ENCODE results near the gene GAB2.
"Not testable (repeated sequence)": the region's sequence is repeated elsewhere in the genome, so short reads cannot be mapped to it uniquely, and the experiment has no call there.

Gene GAB2

DNA sequence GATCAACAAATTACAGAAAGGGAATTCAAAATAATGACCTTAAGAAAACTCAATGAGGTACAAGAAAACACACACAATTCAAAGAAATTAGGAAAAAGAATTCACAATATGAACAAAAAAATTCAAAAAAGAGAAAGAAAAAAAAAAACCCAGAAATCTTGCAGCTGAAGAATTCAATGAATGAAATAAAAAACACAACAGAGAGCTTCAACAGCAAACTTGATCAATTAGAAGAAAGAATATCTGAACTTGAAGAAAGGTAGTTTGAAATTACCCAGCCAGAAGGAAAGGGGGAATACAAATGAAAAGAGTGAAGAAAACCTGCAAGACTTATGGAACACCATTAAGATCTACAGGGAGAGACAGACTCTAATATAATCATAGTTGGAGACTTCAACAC lies 176.1 kb downstream of the GAB2 start:
- DNase-seq: no peak

DNA sequence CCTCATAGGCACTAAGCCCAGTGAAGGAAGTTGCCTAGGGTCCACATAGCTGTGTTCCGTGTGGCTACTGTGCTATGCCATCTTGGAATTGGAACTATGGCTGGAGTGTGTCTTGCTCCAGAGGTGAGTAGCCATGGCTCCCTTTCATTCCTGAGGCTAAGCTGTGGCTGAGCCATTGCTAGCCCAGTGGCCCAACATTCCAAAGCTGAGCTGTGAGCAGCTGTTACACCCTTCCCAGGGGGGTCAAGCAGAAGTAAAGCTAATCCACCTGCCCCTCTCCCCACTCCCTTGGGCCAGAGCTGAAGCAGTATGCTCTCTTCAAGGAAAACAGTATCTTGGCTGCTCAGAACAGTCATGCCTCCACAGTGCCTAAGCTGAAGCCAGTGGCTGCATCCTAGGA lies 177.8 kb downstream of the GAB2 start:
- no peak for DNase-seq

- DNase-seq: no peak
Measured at GRCh38 chr11:78237293-78238046, 180.2 kb downstream of the GAB2 start.

DNA sequence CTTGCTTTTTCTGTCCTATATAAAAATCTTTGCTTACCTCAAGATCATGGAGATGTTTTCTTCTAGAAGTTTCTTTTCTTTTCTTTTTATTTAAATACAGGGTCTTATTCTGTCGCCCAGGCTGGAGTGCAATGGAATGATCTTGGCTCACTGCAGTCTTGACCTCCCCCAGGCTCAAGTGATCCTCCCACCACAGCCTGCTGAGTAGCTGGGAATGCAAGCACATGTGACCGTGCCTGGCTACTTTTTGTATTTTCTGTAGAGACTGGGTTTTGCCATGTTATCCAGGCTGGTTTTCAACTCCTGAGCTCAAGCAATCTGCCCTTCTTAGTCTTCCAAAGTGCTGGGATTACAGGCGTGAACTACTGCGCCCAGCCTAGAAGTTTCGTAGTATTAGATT lies 183.6 kb downstream of the GAB2 start:
- DNase-seq: no peak

- DNase-seq: not testable (repeated sequence)
Measured at GRCh38 chr11:78233046-78233445, 184.6 kb downstream of the GAB2 start.

DNA sequence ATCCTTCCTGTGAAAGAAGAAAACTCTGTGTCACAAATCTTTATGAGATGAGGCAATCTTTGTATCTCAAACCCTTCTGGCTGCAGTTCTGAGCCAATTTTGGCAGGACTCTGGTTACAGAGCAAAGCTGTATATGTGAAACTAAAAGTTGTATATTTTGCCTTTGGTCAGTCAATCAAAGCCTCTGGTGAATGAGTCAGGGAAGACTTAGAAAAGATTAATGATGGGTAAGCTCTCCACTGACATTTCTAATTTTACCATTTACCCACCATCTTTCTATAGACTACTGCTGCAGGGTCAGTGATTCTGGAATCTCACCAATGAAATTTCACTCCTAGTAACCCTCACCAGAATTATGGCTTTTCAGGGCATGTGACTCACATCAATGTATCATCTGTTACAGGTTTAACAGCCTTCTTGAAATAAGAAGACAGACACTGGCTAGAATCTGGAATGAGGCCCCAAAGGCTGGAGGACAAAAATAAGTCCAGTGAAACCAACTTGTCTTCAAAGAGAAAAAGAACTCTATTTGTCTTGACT lies 185.6 kb downstream of the GAB2 start:
- no peak for DNase-seq

- DNase-seq: no peak
Measured at GRCh38 chr11:78230161-78230877, 187.3 kb downstream of the GAB2 start.

GRCh38 chr11:78229106-78229505 lies 188.5 kb downstream of the GAB2 start:
- no peak for DNase-seq

DNA sequence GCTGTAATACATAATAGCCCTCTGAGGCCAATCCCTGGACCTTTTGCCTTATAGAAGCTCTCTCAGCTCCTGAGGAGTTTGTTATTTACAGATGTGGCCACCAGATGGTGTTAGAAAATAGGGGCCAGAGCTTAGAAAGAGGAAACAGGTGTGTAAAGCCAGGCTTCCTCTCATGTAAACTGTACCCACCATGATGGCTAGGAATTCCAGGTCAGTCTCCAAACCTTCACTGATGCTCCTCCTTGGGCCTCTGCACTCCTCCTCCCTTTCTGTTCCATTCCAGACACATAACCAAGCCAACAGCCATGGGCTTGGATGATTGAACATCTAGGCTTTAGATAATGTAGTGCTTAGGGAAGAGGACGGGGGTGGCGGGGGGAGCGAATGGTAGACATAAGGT lies 189.2 kb downstream of the GAB2 start:
- peak in 2 of 6 experiments; percentile 5 to 16 for DNase-seq

DNA sequence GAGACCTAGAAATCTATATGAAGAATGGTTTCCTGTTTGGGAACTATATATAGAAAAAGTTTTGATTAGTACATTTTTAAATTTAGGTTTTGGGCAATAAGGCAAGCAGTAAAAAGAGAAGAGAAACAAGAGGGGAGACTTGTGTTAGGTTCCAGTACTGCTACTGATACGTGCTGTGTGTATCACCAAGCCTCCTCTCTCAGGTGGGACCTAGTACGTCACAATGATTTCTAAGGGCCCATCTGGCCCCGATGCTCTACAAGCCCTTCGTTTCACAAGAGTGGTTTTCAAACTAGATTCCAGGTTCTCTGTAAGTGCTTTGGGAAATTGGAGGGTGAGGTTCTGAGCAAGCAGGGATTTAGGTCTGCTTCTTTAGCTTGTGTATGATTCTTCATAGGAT lies 189.7 kb downstream of the GAB2 start:
- DNase-seq: no peak

DNA sequence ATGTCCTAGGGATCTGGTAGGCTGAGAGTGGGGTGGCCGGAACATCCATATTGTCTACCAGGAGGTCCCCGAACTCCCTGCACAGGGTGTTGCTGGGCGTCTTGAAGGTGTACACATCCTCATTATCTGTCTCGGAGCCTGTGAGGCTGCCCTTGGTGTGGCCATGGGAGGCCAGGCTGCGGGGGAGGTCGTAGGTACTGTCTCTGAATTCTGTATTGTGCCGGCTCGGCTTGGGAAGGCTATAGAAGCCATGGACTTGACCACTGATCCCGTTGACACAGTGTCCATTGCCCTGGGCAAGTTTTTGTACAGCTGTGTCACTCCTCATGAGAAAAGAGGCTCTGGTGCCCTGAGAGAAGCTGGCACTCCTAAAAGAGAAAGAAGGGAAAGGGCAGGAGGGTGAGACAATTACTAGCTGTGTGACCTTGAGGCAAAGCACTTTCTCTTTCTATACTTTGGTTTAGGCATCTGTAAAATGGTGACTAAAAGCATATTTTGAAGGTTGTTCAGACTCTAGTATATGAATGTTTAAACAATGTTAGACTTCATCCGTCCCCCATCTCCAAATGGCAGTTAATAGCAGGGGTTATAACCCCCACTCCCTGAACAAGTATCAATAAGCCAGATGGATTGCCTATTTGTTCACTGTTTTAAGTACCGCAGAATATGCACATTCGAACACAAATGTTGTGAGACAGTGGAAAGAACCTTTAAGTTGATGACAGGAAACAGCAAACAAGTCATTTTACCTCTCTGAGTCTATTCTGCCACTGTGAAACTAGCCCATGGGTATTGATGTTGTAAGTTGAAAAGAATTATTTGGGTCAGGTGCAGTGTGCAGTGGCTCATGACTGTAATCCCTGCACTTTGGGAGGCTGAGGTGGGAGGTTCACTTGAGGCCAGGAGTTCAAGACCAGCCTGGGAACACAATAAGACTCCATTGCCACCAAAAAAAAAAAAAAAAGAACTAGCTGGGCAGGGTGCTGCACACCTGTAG lies 190.6 kb downstream of the GAB2 start:
- DNase-seq: no peak

GRCh38 chr11:78224906-78225420 lies 192.7 kb downstream of the GAB2 start:
- no peak for DNase-seq

- no peak for DNase-seq
Measured at GRCh38 chr11:78224506-78224905, 193.1 kb downstream of the GAB2 start.

GRCh38 chr11:78223320-78223954 lies 194.2 kb downstream of the GAB2 start:
- DNase-seq: no peak

GRCh38 chr11:78222726-78223125 lies 194.9 kb downstream of the GAB2 start:
- not testable (repeated sequence) for DNase-seq

- no peak for DNase-seq
Measured at GRCh38 chr11:78221396-78222315, 196.0 kb downstream of the GAB2 start.

DNA sequence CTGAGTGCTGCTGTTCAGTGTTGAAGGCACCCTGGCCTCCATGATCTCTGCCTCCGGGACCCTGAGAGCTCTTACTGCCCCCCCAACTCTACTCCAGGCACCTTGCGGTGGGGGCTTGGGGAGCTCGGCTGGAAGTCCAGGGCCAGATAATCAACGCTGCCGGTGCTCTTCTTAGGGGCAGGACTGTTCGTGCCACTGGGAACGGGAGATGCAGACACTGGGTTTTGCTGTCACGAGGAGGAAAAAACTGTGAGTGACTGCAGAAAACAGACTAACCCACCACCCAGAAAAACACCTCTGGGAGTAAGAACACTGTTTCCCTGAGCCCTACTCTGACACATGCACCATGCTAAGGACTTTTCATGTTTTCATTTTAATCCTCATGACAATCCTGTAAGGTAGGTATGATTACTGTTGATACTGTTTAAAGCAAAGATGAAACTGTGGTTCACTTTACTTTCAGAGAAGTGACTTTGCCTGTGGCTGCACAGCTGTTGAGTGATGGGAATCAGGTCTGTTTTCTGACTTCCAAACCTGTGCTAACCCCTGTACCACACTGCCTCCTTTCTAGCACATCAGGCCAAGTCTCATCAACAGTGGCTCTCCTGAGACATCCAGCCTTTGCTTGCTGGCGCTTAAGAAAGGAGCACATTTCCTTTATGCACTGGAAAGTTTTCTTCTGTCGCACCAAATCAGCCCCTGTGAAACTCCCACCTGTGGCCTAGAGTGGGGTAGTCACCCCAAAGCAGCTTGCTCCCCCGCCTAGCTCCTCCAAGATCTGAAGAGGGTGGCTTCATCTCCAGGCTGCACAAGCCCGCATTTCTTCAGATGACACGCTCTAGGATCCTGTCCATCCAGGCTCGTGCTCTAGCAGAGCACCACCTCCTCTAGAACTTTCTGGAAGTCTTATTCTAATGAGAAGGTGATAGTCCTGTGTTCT lies 197.1 kb downstream of the GAB2 start:
- no peak for DNase-seq

DNA sequence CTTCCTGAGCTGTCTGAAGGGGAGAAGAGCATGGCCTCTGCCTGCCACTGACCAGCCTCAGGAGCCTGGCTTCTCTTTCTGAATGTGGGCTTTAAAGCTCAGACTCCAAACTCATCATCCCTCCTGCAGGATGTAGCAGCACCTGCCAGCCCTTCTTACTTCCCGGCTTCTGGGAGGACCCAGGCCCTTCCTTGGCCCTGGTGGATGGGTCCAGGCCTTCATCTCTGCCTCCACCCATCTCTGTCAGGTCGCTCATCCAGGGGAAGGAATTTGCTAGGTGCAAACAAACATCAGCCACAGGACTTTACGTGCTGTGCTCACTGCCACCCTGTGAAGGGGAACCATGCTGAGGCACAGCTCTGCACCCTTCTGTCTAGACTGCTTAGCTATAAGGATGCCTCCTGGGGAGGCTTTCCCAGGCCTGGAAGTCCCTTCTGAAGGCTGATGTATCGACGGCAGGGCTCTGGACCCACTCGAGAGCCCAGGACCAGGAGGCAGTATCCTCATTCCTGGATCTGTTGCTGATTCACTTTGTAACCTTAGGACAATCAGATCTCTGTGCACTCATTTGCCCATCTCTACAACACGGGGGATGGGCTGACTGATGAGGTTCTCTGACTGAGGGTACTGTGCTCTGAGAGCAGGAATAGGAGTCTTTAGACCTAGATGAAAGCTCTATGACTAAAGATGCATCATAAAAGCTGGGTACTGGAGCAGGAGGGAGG lies 198.0 kb downstream of the GAB2 start:
- no peak for DNase-seq
